GM13977 (cell line): ENCODE data around the gene CEP170.
"Not testable (repeated sequence)": the region's sequence is repeated elsewhere in the genome, so short reads cannot be mapped to it uniquely, and the experiment has no call there.

ENCODE experiments used
- DNase-seq: peaks from one replicate; pipeline ENCODE4 v3.0.0; 2012; ENCODE audit warnings: low spot score
- in situ Hi-C: fragments of 300-500 bp; cut with MboI; formaldehyde crosslinking; loops from one replicate; pipeline ENCODE4 v1.12.0; 2022; ENCODE audit warnings: low sequenced_read_pairs, low pct_unique_long_range_greater_than_20kb, mixed read lengths, inconsistent platforms; ENCODE audit not compliant: unreplicated experiment

The CEP170 gene

DNA sequence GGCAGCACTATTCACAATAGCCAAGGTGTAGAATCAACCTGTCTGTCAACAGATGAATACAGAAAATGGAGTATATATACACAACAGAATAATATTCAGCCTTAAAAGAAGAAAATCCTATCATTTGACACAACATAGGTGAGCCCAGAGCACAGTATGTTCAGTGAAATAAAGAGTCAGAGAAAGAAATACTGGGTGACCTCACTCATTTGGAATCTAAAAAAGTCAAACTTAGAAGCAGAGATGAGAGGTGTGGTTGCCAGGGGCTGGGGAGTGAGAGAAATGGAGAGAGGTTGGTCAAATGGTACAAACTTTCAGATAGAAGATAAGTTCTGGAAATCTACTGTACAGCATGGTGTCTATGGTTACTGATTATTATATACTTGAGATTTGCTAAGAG, 150.0 kb downstream of the CEP170 start:
- DNase-seq, result not testable (repeated sequence)
- in situ Hi-C loops, result loop anchor here (25.0 kb wide), 1 partner anchor 207 kb away; no protein-coding TSS in a partner anchor

DNA sequence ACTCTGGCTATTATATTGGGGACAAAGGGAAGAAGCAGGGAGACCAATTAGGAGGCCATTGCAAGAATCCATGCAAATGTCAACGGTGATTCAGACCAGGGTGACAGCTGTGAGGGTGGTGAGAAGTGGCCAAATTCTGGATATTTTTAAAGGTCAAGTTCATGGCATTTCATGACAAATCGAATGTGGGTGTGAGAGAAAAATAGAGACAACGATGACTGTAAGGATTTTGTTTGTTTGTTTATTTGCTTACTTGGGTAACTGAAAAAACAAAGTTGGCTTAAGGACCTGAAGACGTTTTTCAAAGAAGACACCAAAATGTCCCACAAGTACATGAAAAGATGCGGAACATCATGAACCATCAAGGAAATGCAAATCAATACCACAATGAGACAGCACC, 150.6 kb downstream of the CEP170 start:
- DNase-seq, result not testable (repeated sequence)
- in situ Hi-C loops, result loop anchor here (25.0 kb wide), 1 partner anchor 208 kb away; no protein-coding TSS in a partner anchor

DNA sequence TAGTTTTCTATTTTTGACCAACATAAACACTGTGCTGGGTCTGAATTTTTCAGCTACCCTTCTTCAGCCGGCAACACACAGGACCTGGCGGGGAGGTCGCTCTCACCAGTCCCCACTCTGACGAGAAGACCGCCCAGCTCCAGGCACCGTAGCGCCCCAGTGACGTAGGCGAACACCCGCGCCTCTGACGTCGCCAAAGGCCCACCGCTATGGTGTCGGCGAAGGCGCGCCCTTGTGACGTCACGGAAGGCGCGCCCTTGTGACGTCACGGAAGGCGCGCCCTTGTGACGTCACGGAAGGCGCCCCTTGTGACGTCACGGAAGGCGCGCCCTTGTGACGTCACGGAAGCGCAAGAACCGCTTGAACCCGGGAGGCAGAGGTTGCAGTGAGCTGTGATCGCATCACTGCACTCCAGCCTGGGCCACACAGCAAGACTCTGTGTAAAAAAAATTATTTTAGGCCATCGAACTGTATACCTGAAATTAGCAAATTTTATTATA, 153.5 kb downstream of the CEP170 start:
- in situ Hi-C loops, result loop anchor here (25.0 kb wide), 1 partner anchor 211 kb away; no protein-coding TSS in a partner anchor
- peak; percentile 69 for DNase-seq

DNA sequence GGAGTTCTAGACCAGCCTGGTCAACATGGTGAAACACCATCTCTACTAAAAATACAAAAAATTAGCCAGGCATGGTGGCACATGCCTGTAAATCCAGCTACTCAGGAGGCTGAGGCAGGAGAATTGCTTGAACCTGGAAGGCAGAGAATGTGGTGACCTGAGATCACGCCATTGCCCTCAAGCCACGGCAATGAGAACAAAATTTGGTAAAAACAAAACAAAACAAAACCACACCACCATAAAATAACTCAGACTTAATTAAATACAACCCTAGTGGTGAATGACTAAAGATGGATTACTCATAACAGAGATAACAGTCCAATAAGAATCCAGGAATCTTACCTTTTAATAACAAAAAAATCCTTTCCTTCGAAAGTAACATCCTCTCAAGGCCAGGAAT, 167.7 kb downstream of the CEP170 start:
- in situ Hi-C loops, DNase-seq: not testable (repeated sequence)
